Heart right ventricle (tissue), 16 donors: Measurements from ENCODE around the gene CATSPERD. TPM values are rescaled to one million over a fixed set of nuclear protein-coding genes. Genes with fewer than 3 reads are reported as not detected.

ENCODE experiments used
- ATAC-seq, 8 donors: fragments of 200-7000 bp; cut with Tn5 transposase; one replicate each; pipeline ENCODE4 v1.9.1; 2020; ENCODE audit warnings: mild to moderate bottlenecking in 8 of 8, moderate library complexity in 8 of 8, moderate number of reproducible peaks in 1 of 8
- DNase-seq, 2 donors: peaks; one replicate each; pipeline ENCODE4 v3.0.0-alpha.2; 2020
- H3K27ac ChIP-seq, 10 donors: fragments of 200-600 bp; sonication (generic) in 2 of 10; one replicate each; pipeline versions ENCODE4 v1.5.0 to v1.8.0; 2020 to 2022; ENCODE audit warnings: mild to moderate bottlenecking in 3 of 10
- H3K27me3 ChIP-seq, 7 donors: fragments of 200-600 bp; one replicate each; pipeline ENCODE4 v1.8.0; 2021 to 2022; ENCODE audit warnings: mild to moderate bottlenecking in 2 of 7
- H3K36me3 ChIP-seq, 9 donors: fragments of 200-600 bp; sonication (generic) in 1 of 9; one replicate each; pipeline versions ENCODE4 v1.5.0 to v1.8.0; 2020 to 2022; ENCODE audit warnings: mild to moderate bottlenecking in 2 of 9
- H3K4me1 ChIP-seq, 9 donors: fragments of 200-600 bp; sonication (generic) in 1 of 9; one replicate each; pipeline versions ENCODE4 v1.5.0 to v1.8.0; 2020 to 2022; ENCODE audit warnings: mild to moderate bottlenecking in 4 of 9
- H3K4me3 ChIP-seq, 10 donors: fragments of 200-600 bp; sonication (generic) in 2 of 10; one replicate each; pipeline versions ENCODE4 v1.5.0 to v1.8.0; 2020 to 2022; ENCODE audit warnings: mild to moderate bottlenecking in 7 of 10, moderate library complexity in 2 of 10
- H3K9me3 ChIP-seq, 11 donors: fragments of 200-600 bp in 10 of 11; sonication (generic) in 2 of 11; one replicate each; pipeline versions ENCODE4 v1.5.0 to v1.8.0; 2013 to 2022; ENCODE audit warnings: mild to moderate bottlenecking in 2 of 11, control low read depth in 1 of 11, moderate library complexity in 1 of 11
- WGBS, 2 donors: extraction: QIAGEN DNeasy Blood & Tissue Kit; methylation state at CpG; one replicate each; pipeline ENCODE4 v1.1.7; 2013; ENCODE audit warnings: inconsistent platforms in 1 of 2; 5-methylcytosine and 5-hydroxymethylcytosine counted together
- intact Hi-C, 10 donors: fragments of 100-400 bp; cut with DNase I; formaldehyde crosslinking; loops; one replicate each; pipeline versions ENCODE4 v1.11.1 to v1.14.2; 2022
- polyA plus RNA-seq, 2 donors: library from polyadenylated mRNA; stranded (reverse); fragments of 200-250 nt; gene quantifications; one replicate each; pipeline ENCODE4 v1.2.3, GENCODE V29; 2013
- total RNA-seq, 10 donors: library from RNA; stranded (reverse); fragmentation: NEBNext Ultra II Directional in 3 of 10; extraction: Animal tissue kit (Norgen Biotek cat#: 25700) in 3 of 10; gene quantifications; one replicate each; pipeline versions ENCODE4 v1.2.1 to v1.2.4, GENCODE V29; 2021 to 2023
- TF ChIP-seq, protein P1 (sequence below), 9 donors: fragments of 200-600 bp; sonication (generic) in 2 of 9; IDR thresholded peaks; one replicate each; pipeline versions ENCODE4 v1.5.0 to v1.8.0; 2021 to 2022; ENCODE audit warnings: antibody characterized with exemption in 9 of 9, mild to moderate bottlenecking in 5 of 9, moderate library complexity in 1 of 9
- donor health status: Arrhythmogenic right ventricular cardiomyopathy.
- donor health status: ischemic (EF 13 %, LVEDD 7.1; RV severe dilation, severe dysfunction).
- donor health status: healthy with polysubstance abuse.
- donor health status: DM: no; HTN: yes; CAD: no.
- donor health status: DM: no; HTN: no; CAD: no.
- donor health status: ischemic (EF 25% LVEDD 6.9; RV normal size, moderate dysfunction).
- donor health status: ischemic (EF 25% LVEDD 5.7; RV mildly dilated, moderate dysfunction).
- donor health status: healthy.
- donor health status: DM: yes; HTN: yes; CAD: no.
- donor health status: Ischemic cardiomyopathy.
- donor health status: ischemic (EF 35%, LVEDD 5.7; RV mildly dilated, moderate dysfunction).
- donor health status: nonischemic (EF 11% LVEDD 7.7; RV severe dilation, severe dysfunction).
- donor health status: DM: yes; HTN: yes; CAD: no.
- donor health status: PGD.
- donor health status: ischemic (EF 29% LVEDD 5.4; RV normal size, mild dysfunction).
- donor health status: nonischemic (EF 23%, LVEDD 6.1; RV moderate dilation, normal function).

The CATSPERD gene
- total and polyA plus RNA-seq, 12 donors, result not detected

- 1 to 3% methylated on average over 90 to 91 of the region's 91 CpGs for WGBS, 2 donors
- ATAC-seq (peak; percentile 72 to 84 (median 82)), DNase-seq (peak; percentile 81 to 84)
- TF ChIP-seq, protein P1, sequence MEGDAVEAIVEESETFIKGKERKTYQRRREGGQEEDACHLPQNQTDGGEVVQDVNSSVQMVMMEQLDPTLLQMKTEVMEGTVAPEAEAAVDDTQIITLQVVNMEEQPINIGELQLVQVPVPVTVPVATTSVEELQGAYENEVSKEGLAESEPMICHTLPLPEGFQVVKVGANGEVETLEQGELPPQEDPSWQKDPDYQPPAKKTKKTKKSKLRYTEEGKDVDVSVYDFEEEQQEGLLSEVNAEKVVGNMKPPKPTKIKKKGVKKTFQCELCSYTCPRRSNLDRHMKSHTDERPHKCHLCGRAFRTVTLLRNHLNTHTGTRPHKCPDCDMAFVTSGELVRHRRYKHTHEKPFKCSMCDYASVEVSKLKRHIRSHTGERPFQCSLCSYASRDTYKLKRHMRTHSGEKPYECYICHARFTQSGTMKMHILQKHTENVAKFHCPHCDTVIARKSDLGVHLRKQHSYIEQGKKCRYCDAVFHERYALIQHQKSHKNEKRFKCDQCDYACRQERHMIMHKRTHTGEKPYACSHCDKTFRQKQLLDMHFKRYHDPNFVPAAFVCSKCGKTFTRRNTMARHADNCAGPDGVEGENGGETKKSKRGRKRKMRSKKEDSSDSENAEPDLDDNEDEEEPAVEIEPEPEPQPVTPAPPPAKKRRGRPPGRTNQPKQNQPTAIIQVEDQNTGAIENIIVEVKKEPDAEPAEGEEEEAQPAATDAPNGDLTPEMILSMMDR (IDR thresholded peaks at IDR 0.05), result no peak
- Histone ChIP-seq H3K4me3 (peak overlapping the region; percentile 6 to 63 (median 39)), H3K9me3 (no peaks in the 10 kb centered on the region), H3K27ac (peak overlapping the region in 9 of 10 donors; percentile 50 to 89 (median 75)), H3K36me3 (no peaks in the 10 kb centered on the region), H3K27me3 (peaks cover 0 to 39% (median 27%) of the 10 kb centered on the region in 7 donors), H3K4me1 (peaks cover 0 to 25% (median 3%) of the 10 kb centered on the region in 9 donors)
- intact Hi-C loops, result loop anchor here in 3 of 10 donors (5.0 kb wide), 2 partner anchors 54 to 64 kb away; no protein-coding TSS in a partner anchor
Observed at GRCh38 chr19:5827891-5828660, 107.6 kb downstream of the CATSPERD start.

Other genes with a start within 250 kb of the CATSPERD start
- under 1 TPM in 7 of 10 donors, not detected in 3; 0.07 to 0.68 (median 0.27) TPM for gene TINCR, start 152.7 kb upstream of the CATSPERD start, total RNA-seq
- under 1 TPM in 1 of 2 donors, not detected in 1; 0.14 TPM for gene TINCR, start 152.7 kb upstream of the CATSPERD start, polyA plus RNA-seq
- 10 to 100 TPM; 34.4 to 70.4 (median 45.9) TPM for gene SAFB2, start 97.9 kb upstream of the CATSPERD start, total RNA-seq
- 10 to 100 TPM; 30.8 to 80.3 TPM for gene SAFB2, start 97.9 kb upstream of the CATSPERD start, polyA plus RNA-seq
- 10 to 100 TPM; 44.0 to 72.5 (median 50.2) TPM for gene SAFB, start 97.6 kb upstream of the CATSPERD start, total RNA-seq
- gene SAFB, start 97.6 kb upstream of the CATSPERD start, polyA plus RNA-seq, result 10 to 100 TPM; 42.8 to 59.6 TPM
- 100 to 1,000 TPM; 122 to 173 (median 133) TPM for gene MICOS13, start 40.1 kb upstream of the CATSPERD start, total RNA-seq
- 100 to 1,000 TPM; 263 to 658 TPM for gene MICOS13, start 40.1 kb upstream of the CATSPERD start, polyA plus RNA-seq
- 1 to 10 TPM; 3.3 to 7.6 (median 4.2) TPM for gene HSD11B1L, start 39.6 kb upstream of the CATSPERD start, total RNA-seq
- 10 to 100 TPM in 1 of 2 donors, 1 to 10 TPM in 1; 6.3 to 13.2 TPM for gene HSD11B1L, start 39.6 kb upstream of the CATSPERD start, polyA plus RNA-seq
- gene RPL36, start 30.3 kb upstream of the CATSPERD start, total RNA-seq, result 100 to 1,000 TPM; 270 to 463 (median 322) TPM
- 1,000 to 10,000 TPM in 1 of 2 donors, 100 to 1,000 TPM in 1; 980 to 1,152 TPM for gene RPL36, start 30.3 kb upstream of the CATSPERD start, polyA plus RNA-seq
- 100 to 1,000 TPM in 1 of 10 donors, 10 to 100 TPM in 9; 71.4 to 101 (median 88.5) TPM for gene LONP1, start 491 bp upstream of the CATSPERD start, total RNA-seq
- gene LONP1, start 491 bp upstream of the CATSPERD start, polyA plus RNA-seq, result 100 to 1,000 TPM in 1 of 2 donors, 10 to 100 TPM in 1; 95.0 to 121 TPM
- 1 to 10 TPM in 6 of 10 donors, under 1 TPM in 4; 0.59 to 3.0 (median 1.1) TPM for gene PRR22, start 64.1 kb downstream of the CATSPERD start, total RNA-seq
- 1 to 10 TPM; 1.7 to 3.3 TPM for gene PRR22, start 64.1 kb downstream of the CATSPERD start, polyA plus RNA-seq
- gene DUS3L, start 70.5 kb downstream of the CATSPERD start, total RNA-seq, result 10 to 100 TPM; 11.5 to 27.8 (median 14.2) TPM
- 10 to 100 TPM; 22.7 to 37.7 TPM for gene DUS3L, start 70.5 kb downstream of the CATSPERD start, polyA plus RNA-seq
- gene NRTN, start 84.4 kb downstream of the CATSPERD start, total RNA-seq, result 10 to 100 TPM in 8 of 10 donors, 1 to 10 TPM in 2; 4.5 to 40.4 (median 14.8) TPM
- gene NRTN, start 84.4 kb downstream of the CATSPERD start, polyA plus RNA-seq, result 10 to 100 TPM; 15.4 to 38.1 TPM
- gene FUT6, start 119.1 kb downstream of the CATSPERD start, total RNA-seq, result not detected
- gene FUT6, start 119.1 kb downstream of the CATSPERD start, polyA plus RNA-seq, result not detected
- gene FUT3, start 130.8 kb downstream of the CATSPERD start, total RNA-seq, result not detected
- gene FUT3, start 130.8 kb downstream of the CATSPERD start, polyA plus RNA-seq, result under 1 TPM in 1 of 2 donors, not detected in 1; 0.01 TPM
- gene FUT5, start 149.9 kb downstream of the CATSPERD start, total RNA-seq, result under 1 TPM in 1 of 10 donors, not detected in 9; 0.21 TPM
- gene FUT5, start 149.9 kb downstream of the CATSPERD start, polyA plus RNA-seq, result not detected
- gene NDUFA11, start 183.2 kb downstream of the CATSPERD start, total RNA-seq, result 100 to 1,000 TPM; 451 to 574 (median 513) TPM
- 1,000 to 10,000 TPM in 1 of 2 donors, 100 to 1,000 TPM in 1; 760 to 1,143 TPM for gene NDUFA11, start 183.2 kb downstream of the CATSPERD start, polyA plus RNA-seq
- 1 to 10 TPM; 1.3 to 3.9 (median 2.5) TPM for gene VMAC, start 184.2 kb downstream of the CATSPERD start, total RNA-seq
- 1 to 10 TPM; 1.4 to 5.8 TPM for gene VMAC, start 184.2 kb downstream of the CATSPERD start, polyA plus RNA-seq
- gene CAPS, start 193.6 kb downstream of the CATSPERD start, total RNA-seq, result 1 to 10 TPM; 1.3 to 4.2 (median 2.8) TPM
- 10 to 100 TPM in 1 of 2 donors, 1 to 10 TPM in 1; 3.2 to 14.1 TPM for gene CAPS, start 193.6 kb downstream of the CATSPERD start, polyA plus RNA-seq